Neural cell (in vitro differentiated cells): ENCODE measurements around the gene DLG5. TPM values are rescaled to one million over a fixed set of nuclear protein-coding genes. Genes with fewer than 3 reads are reported as not detected.

Experiments used
- H2AFZ ChIP-seq: fragments of 200-600, 300-800 bp; sonication (generic), shearing (Covaris generic); 2 replicates; pipeline ENCODE4 v1.6.0; 2014; ENCODE audit warnings: low read depth, mild to moderate bottlenecking, antibody characterized with exemption, low read length, moderate library complexity
- H3F3A ChIP-seq: fragments of 200-600 bp; shearing (Covaris generic); 2 replicates; pipeline ENCODE4 v1.6.1; 2016; ENCODE audit warnings: mild to moderate bottlenecking, moderate library complexity, mixed read lengths, antibody characterized with exemption, low read length; ENCODE audit not compliant: insufficient read depth, poor library complexity, severe bottlenecking
- H3K27ac ChIP-seq: fragments of 200-600, 300-800 bp; sonication (generic), shearing (Covaris generic); 2 replicates; pipeline ENCODE4 v1.5.1; 2014; ENCODE audit warnings: mild to moderate bottlenecking, low read length, moderate library complexity
- H3K27me3 ChIP-seq: fragments of 300-800, 200-600 bp; sonication (generic), shearing (Covaris generic); 2 replicates; pipeline ENCODE4 v1.6.0; 2014; ENCODE audit warnings: mild to moderate bottlenecking, low read depth, low read length, moderate library complexity; ENCODE audit not compliant: insufficient read depth
- H3K36me3 ChIP-seq: fragments of 300-800, 200-600 bp; sonication (generic), shearing (Covaris generic); 2 replicates; pipeline ENCODE4 v1.5.1; 2014; ENCODE audit warnings: mild to moderate bottlenecking, antibody characterized with exemption, low read length, moderate library complexity; ENCODE audit not compliant: insufficient read depth
- H3K4me2 ChIP-seq: fragments of 300-800, 200-600 bp; sonication (generic), shearing (Covaris generic); 2 replicates; pipeline ENCODE4 v1.6.0; 2014; ENCODE audit warnings: mild to moderate bottlenecking, low read length
- H3K4me3 ChIP-seq: fragments of 300-800, 200-600 bp; sonication (generic), shearing (Covaris generic); 2 replicates; pipeline ENCODE4 v1.5.1; 2014; ENCODE audit warnings: mild to moderate bottlenecking, low read length, moderate library complexity
- H3K79me2 ChIP-seq: fragments of 200-600 bp; shearing (Covaris generic); replicated peaks from 2 replicates; pipeline ENCODE4 v1.6.0; 2014; ENCODE audit warnings: mild to moderate bottlenecking, low read length, moderate library complexity; ENCODE audit not compliant: insufficient read depth
- H3K9ac ChIP-seq: fragments of 300-800, 200-600 bp; sonication (generic), shearing (Covaris generic); 2 replicates; pipeline ENCODE4 v1.6.1; 2016; ENCODE audit warnings: mild to moderate bottlenecking, low read length, mixed read lengths
- H3K9me2 ChIP-seq: fragments of 200-600 bp; shearing (Covaris generic); 2 replicates; pipeline ENCODE4 v1.6.1; 2016; ENCODE audit warnings: mild to moderate bottlenecking, low read length, mixed read lengths; ENCODE audit not compliant: insufficient read depth
- H3K9me3 ChIP-seq: fragments of 200-600, 300-800 bp; sonication (generic), shearing (Covaris generic); 2 replicates; pipeline ENCODE4 v1.6.1; 2016; ENCODE audit warnings: mild to moderate bottlenecking, mixed run types, low read length, moderate library complexity, mixed read lengths
- H4K20me1 ChIP-seq: fragments of 200-600 bp; shearing (Covaris generic); 2 replicates; pipeline ENCODE4 v1.6.1; 2016; ENCODE audit warnings: mild to moderate bottlenecking, mixed run types; ENCODE audit not compliant: insufficient read depth
- CTCF ChIP-seq: fragments of 450-650 bp; IDR thresholded peaks from 2 replicates; pipeline ENCODE4 v1.5.1; 2014; ENCODE audit warnings: antibody characterized with exemption, mild to moderate bottlenecking, moderate library complexity; ENCODE audit not compliant: poor library complexity, severe bottlenecking
- EP300 ChIP-seq: fragments of 450-650 bp; conservative IDR thresholded peaks from 2 replicates; pipeline ENCODE4 v1.6.1; 2014; ENCODE audit warnings: antibody characterized with exemption, mild to moderate bottlenecking, moderate library complexity; ENCODE audit not compliant: poor library complexity, severe bottlenecking
- EZH2 ChIP-seq: fragments of 200-600, 300-800 bp; shearing (Covaris generic), sonication (generic); IDR thresholded peaks from 2 replicates; pipeline ENCODE4 v1.6.1; 2014; ENCODE audit warnings: antibody characterized with exemption, low read length, borderline replicate concordance, mild to moderate bottlenecking; ENCODE audit not compliant: insufficient read depth, poor library complexity, severe bottlenecking
- MXI1 ChIP-seq: fragments of 450-650 bp; conservative IDR thresholded peaks from 2 replicates; pipeline ENCODE4 v1.6.1; 2014; ENCODE audit warnings: antibody characterized with exemption, mild to moderate bottlenecking; ENCODE audit not compliant: poor library complexity, severe bottlenecking
- POLR2AphosphoS5 ChIP-seq: IDR thresholded peaks from 2 replicates; pipeline ENCODE4 v1.6.1; 2012
- RAD21 ChIP-seq: fragments of 450-650 bp; conservative IDR thresholded peaks from 2 replicates; pipeline ENCODE4 v1.6.1; 2014; ENCODE audit warnings: antibody characterized with exemption, mild to moderate bottlenecking, moderate library complexity
- SMC3 ChIP-seq: fragments of 450-650 bp; conservative IDR thresholded peaks from 2 replicates; pipeline ENCODE4 v1.6.1; 2014; ENCODE audit warnings: antibody characterized with exemption, mild to moderate bottlenecking, moderate library complexity; ENCODE audit not compliant: poor library complexity
- TAF1 ChIP-seq: IDR thresholded peaks from 2 replicates; pipeline ENCODE4 v1.6.1; 2012; ENCODE audit warnings: low read depth
- polyA plus RNA-seq: library from polyadenylated mRNA; depleted of rRNA; stranded (reverse); fragments of >200 nt; gene quantifications from 2 replicates; pipeline ENCODE4 v1.2.3, GENCODE V29; 2014
- TF ChIP-seq, protein P1 (sequence below): IDR thresholded peaks from 2 replicates; pipeline ENCODE4 v1.6.1; 2012; ENCODE audit warnings: borderline replicate concordance

DLG5 gene
- polyA plus RNA-seq, 1 donor from 2014 or later: 72.9 TPM

GRCh38 chr10:77800738-77801266 is 125.8 kb downstream of the DLG5 start:
- Histone ChIP-seq H2AFZ (no peak overlapping the region), H3K79me2 (no peaks in the 10 kb centered on the region), H3F3A (no peaks in the 10 kb centered on the region), H4K20me1 (no peaks in the 10 kb centered on the region), H3K36me3 (peaks cover 5% of the 10 kb centered on the region), H3K9me3 (no peaks in the 10 kb centered on the region), H3K9ac (no peak overlapping the region), H3K9me2 (no peaks in the 10 kb centered on the region), H3K27me3 (no peaks in the 10 kb centered on the region), H3K27ac (no peak overlapping the region), H3K4me2 (no peak overlapping the region), H3K4me3 (no peak overlapping the region)
- TF ChIP-seq POLR2AphosphoS5 (no peak), EP300 (no peak), RAD21 (no peak), MXI1 (no peak), CTCF (no peak), EZH2 (no peak), TAF1 (no peak), SMC3 (no peak)
- TF ChIP-seq, protein P1, sequence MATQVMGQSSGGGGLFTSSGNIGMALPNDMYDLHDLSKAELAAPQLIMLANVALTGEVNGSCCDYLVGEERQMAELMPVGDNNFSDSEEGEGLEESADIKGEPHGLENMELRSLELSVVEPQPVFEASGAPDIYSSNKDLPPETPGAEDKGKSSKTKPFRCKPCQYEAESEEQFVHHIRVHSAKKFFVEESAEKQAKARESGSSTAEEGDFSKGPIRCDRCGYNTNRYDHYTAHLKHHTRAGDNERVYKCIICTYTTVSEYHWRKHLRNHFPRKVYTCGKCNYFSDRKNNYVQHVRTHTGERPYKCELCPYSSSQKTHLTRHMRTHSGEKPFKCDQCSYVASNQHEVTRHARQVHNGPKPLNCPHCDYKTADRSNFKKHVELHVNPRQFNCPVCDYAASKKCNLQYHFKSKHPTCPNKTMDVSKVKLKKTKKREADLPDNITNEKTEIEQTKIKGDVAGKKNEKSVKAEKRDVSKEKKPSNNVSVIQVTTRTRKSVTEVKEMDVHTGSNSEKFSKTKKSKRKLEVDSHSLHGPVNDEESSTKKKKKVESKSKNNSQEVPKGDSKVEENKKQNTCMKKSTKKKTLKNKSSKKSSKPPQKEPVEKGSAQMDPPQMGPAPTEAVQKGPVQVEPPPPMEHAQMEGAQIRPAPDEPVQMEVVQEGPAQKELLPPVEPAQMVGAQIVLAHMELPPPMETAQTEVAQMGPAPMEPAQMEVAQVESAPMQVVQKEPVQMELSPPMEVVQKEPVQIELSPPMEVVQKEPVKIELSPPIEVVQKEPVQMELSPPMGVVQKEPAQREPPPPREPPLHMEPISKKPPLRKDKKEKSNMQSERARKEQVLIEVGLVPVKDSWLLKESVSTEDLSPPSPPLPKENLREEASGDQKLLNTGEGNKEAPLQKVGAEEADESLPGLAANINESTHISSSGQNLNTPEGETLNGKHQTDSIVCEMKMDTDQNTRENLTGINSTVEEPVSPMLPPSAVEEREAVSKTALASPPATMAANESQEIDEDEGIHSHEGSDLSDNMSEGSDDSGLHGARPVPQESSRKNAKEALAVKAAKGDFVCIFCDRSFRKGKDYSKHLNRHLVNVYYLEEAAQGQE: no peak

GRCh38 chr10:77800320-77800719 is 126.2 kb downstream of the DLG5 start:
- H2AFZ ChIP-seq: no peak overlapping the region
- no peak overlapping the region for H3K27ac ChIP-seq
- peaks cover 5% of the 10 kb centered on the region for H3K36me3 ChIP-seq

More at GRCh38 chr10:77800320-77800719, 126.2 kb downstream of the DLG5 start:
- no peak overlapping the region for H3K9ac ChIP-seq
- H3K9me2 ChIP-seq: no peaks in the 10 kb centered on the region
- no peak overlapping the region for H3K4me3 ChIP-seq
- H3K4me2 ChIP-seq: no peak overlapping the region
- H3F3A ChIP-seq: no peaks in the 10 kb centered on the region
- H4K20me1 ChIP-seq: no peaks in the 10 kb centered on the region
- TF ChIP-seq MXI1 (no peak), SMC3 (no peak), TAF1 (no peak), EP300 (no peak), CTCF (no peak), POLR2AphosphoS5 (no peak), EZH2 (no peak), RAD21 (no peak)
- TF ChIP-seq, protein P1: no peak
- no peaks in the 10 kb centered on the region for H3K27me3 ChIP-seq
- no peaks in the 10 kb centered on the region for H3K9me3 ChIP-seq
- no peaks in the 10 kb centered on the region for H3K79me2 ChIP-seq
